Loucy (cell line): ENCODE results near the gene MAN2C1.

Source experiments
- H2AFZ ChIP-seq: fragments of 200-600 bp; sonication (generic); 2 replicates; pipeline ENCODE4 v1.6.0; 2016; ENCODE audit warnings: antibody characterized with exemption, mild to moderate bottlenecking, low read length, moderate library complexity
- H3F3A ChIP-seq: fragments of 200-600 bp; 2 replicates; pipeline ENCODE4 v1.6.0; 2016; ENCODE audit warnings: antibody characterized with exemption, low read depth, mild to moderate bottlenecking
- H3K27me3 ChIP-seq: fragments of 200-600 bp; sonication (generic); 2 replicates; pipeline ENCODE4 v1.6.1; 2014; ENCODE audit warnings: low read length, mild to moderate bottlenecking; ENCODE audit not compliant: insufficient read depth, poor library complexity, severe bottlenecking
- H3K36me3 ChIP-seq: fragments of 200-600 bp; sonication (generic); 2 replicates; pipeline ENCODE4 v1.6.1; 2016; ENCODE audit warnings: low read length; ENCODE audit not compliant: insufficient read depth
- H3K4me1 ChIP-seq: fragments of 200-600 bp; sonication (generic); 2 replicates; pipeline ENCODE4 v1.5.1; 2014; ENCODE audit warnings: low read length, mild to moderate bottlenecking; ENCODE audit not compliant: insufficient read depth, poor library complexity, severe bottlenecking
- H3K4me2 ChIP-seq: fragments of 200-600 bp; sonication (generic); 2 replicates; pipeline ENCODE4 v1.6.0; 2014; ENCODE audit warnings: antibody characterized with exemption, low read length, low read depth, mild to moderate bottlenecking; ENCODE audit not compliant: poor library complexity, severe bottlenecking
- H3K4me3 ChIP-seq: fragments of 200-600 bp; sonication (generic); 2 replicates; pipeline ENCODE4 v1.5.1; 2014; ENCODE audit warnings: low read length, mild to moderate bottlenecking, mixed read lengths; ENCODE audit not compliant: poor library complexity, severe bottlenecking
- H3K79me2 ChIP-seq: fragments of 200-600 bp; sonication (generic); 2 replicates; pipeline ENCODE4 v1.6.1; 2014; ENCODE audit warnings: low read length; ENCODE audit not compliant: insufficient read depth
- H3K9ac ChIP-seq: fragments of 200-600 bp; sonication (generic); 2 replicates; pipeline ENCODE4 v1.6.0; 2014; ENCODE audit warnings: mild to moderate bottlenecking, low read depth, low read length, moderate library complexity; ENCODE audit not compliant: poor library complexity, severe bottlenecking
- H3K9me2 ChIP-seq: fragments of 200-600 bp; sonication (generic); replicated peaks from 2 replicates; pipeline ENCODE4 v1.6.1; 2016; ENCODE audit warnings: low read depth, low read length, mixed read lengths
- H3K9me3 ChIP-seq: fragments of 200-600 bp; sonication (generic); 2 replicates; pipeline ENCODE4 v1.6.1; 2014; ENCODE audit warnings: mild to moderate bottlenecking, antibody characterized with exemption, low read length, low read depth; ENCODE audit not compliant: insufficient read depth
- H4K20me1 ChIP-seq: fragments of 200-600 bp; sonication (generic); 2 replicates; pipeline ENCODE4 v1.6.0; 2014; ENCODE audit warnings: antibody characterized with exemption, low read length, mild to moderate bottlenecking; ENCODE audit not compliant: insufficient read depth, poor library complexity, severe bottlenecking
- CTCF ChIP-seq: fragments of 200-600 bp; sonication (generic); conservative IDR thresholded peaks from 2 replicates; pipeline ENCODE4 v1.5.1; 2014; ENCODE audit warnings: mild to moderate bottlenecking, antibody characterized with exemption, low read length
- EZH2phosphoT487 ChIP-seq: fragments of 200-600 bp; IDR thresholded peaks from 2 replicates; pipeline ENCODE4 v1.6.1; 2018; ENCODE audit warnings: antibody characterized with exemption, mild to moderate bottlenecking, moderate library complexity, borderline replicate concordance

MAN2C1 gene

GRCh38 chr15:75363786-75364185 is 4.6 kb downstream of the MAN2C1 start:
- TF ChIP-seq CTCF (no peak), EZH2phosphoT487 (no peak)
- H2AFZ ChIP-seq: no peak overlapping the region
- H4K20me1 ChIP-seq: no peaks in the 10 kb centered on the region
- no peaks in the 10 kb centered on the region for H3K9me2 ChIP-seq
- no peak overlapping the region for H3K4me2 ChIP-seq
- no peak overlapping the region for H3K4me3 ChIP-seq
- H3F3A ChIP-seq: no peaks in the 10 kb centered on the region
- H3K4me1 ChIP-seq: peaks cover 11% of the 10 kb centered on the region
- H3K27me3 ChIP-seq: no peaks in the 10 kb centered on the region
- no peaks in the 10 kb centered on the region for H3K9me3 ChIP-seq
- H3K79me2 ChIP-seq: peaks cover 16% of the 10 kb centered on the region
- no peak overlapping the region for H3K9ac ChIP-seq
- H3K36me3 ChIP-seq: peaks cover 9% of the 10 kb centered on the region; the same call in 1 of the 2 replicates

GRCh38 chr15:75362642-75363249 is 5.7 kb downstream of the MAN2C1 start:
- peaks cover 15% of the 10 kb centered on the region; the same call in 1 of the 2 replicates for H3K36me3 ChIP-seq
- no peaks in the 10 kb centered on the region for H3K9me3 ChIP-seq
- H3K79me2 ChIP-seq: peaks cover 13% of the 10 kb centered on the region
- no peaks in the 10 kb centered on the region for H4K20me1 ChIP-seq
- no peak overlapping the region for H2AFZ ChIP-seq
- no peak for TF ChIP-seq EZH2phosphoT487
- no peak; the same call in 1 of the 2 replicates for TF ChIP-seq CTCF
- no peak overlapping the region for H3K4me3 ChIP-seq
- H3K4me2 ChIP-seq: no peak overlapping the region
- no peaks in the 10 kb centered on the region for H3F3A ChIP-seq
- no peaks in the 10 kb centered on the region for H3K27me3 ChIP-seq
- H3K4me1 ChIP-seq: peaks cover 8% of the 10 kb centered on the region
- no peaks in the 10 kb centered on the region for H3K9me2 ChIP-seq
- H3K9ac ChIP-seq: no peak overlapping the region

GRCh38 chr15:75361989-75362641 is 6.3 kb downstream of the MAN2C1 start:
- no peaks in the 10 kb centered on the region for H3K9me3 ChIP-seq
- H3K79me2 ChIP-seq: peaks cover 8% of the 10 kb centered on the region
- peaks cover 3% of the 10 kb centered on the region for H3K4me1 ChIP-seq
- no peaks in the 10 kb centered on the region for H3K27me3 ChIP-seq
- H3K36me3 ChIP-seq: peaks cover 15% of the 10 kb centered on the region; the same call in 1 of the 2 replicates
- TF ChIP-seq EZH2phosphoT487: no peak
- TF ChIP-seq CTCF: no peak
- no peaks in the 10 kb centered on the region for H3F3A ChIP-seq
- no peak overlapping the region for H3K4me3 ChIP-seq
- H3K9me2 ChIP-seq: no peaks in the 10 kb centered on the region
- no peaks in the 10 kb centered on the region for H4K20me1 ChIP-seq
- no peak overlapping the region for H2AFZ ChIP-seq
- H3K4me2 ChIP-seq: no peak overlapping the region
- no peak overlapping the region for H3K9ac ChIP-seq
